DND-41 (cell line): ENCODE results near the gene ECPAS.

Experiments used
- ATAC-seq: fragments of 200-7000 bp; cut with Tn5 transposase; 3 replicates; pipeline ENCODE4 v1.9.1; 2021; ENCODE audit warnings: low read depth; ENCODE audit not compliant: insufficient read depth
- DNase-seq: peaks from one replicate; pipeline ENCODE4 v3.0.0-alpha.2; 2020
- H2AFZ ChIP-seq: 2 replicates; pipeline ENCODE4 v1.6.0; 2012; ENCODE audit warnings: low read depth, low read length
- H3K27ac ChIP-seq: 2 replicates; pipeline ENCODE4 v1.5.1; 2012; ENCODE audit warnings: low read length, inconsistent platforms
- H3K27me3 ChIP-seq: fragments of 200-600 bp; sonication (generic); 2 replicates; pipeline ENCODE4 v1.6.0; 2012; ENCODE audit warnings: low read length, mild to moderate bottlenecking, inconsistent platforms; ENCODE audit not compliant: insufficient read depth, poor library complexity
- H3K36me3 ChIP-seq: 2 replicates; pipeline ENCODE4 v1.5.1; 2012; ENCODE audit warnings: low read length, inconsistent platforms; ENCODE audit not compliant: insufficient read depth
- H3K4me1 ChIP-seq: 2 replicates; pipeline ENCODE4 v1.5.1; 2012; ENCODE audit warnings: mild to moderate bottlenecking, low read length; ENCODE audit not compliant: insufficient read depth
- H3K4me2 ChIP-seq: 2 replicates; pipeline ENCODE4 v1.6.0; 2012; ENCODE audit warnings: mild to moderate bottlenecking, moderate library complexity, low read length, inconsistent platforms; ENCODE audit not compliant: insufficient read depth
- H3K4me3 ChIP-seq, 2 experiments: fragments of 200-600 bp in 1 of 2; shearing (Covaris generic) in 1 of 2; 2 replicates each; pipeline ENCODE4 v1.5.1; 2012 to 2016; ENCODE audit warnings: inconsistent platforms in 2 of 2, low read length in 2 of 2, mild to moderate bottlenecking in 2 of 2, low read depth in 1 of 2, moderate library complexity in 1 of 2
- H3K79me2 ChIP-seq: 2 replicates; pipeline ENCODE4 v1.6.0; 2012; ENCODE audit warnings: low read length, inconsistent platforms; ENCODE audit not compliant: insufficient read depth
- H3K9ac ChIP-seq: 2 replicates; pipeline ENCODE4 v1.6.0; 2012; ENCODE audit warnings: low read depth, mild to moderate bottlenecking, inconsistent platforms, low read length, moderate library complexity
- H3K9me3 ChIP-seq: 2 replicates; pipeline ENCODE4 v1.5.1; 2012; ENCODE audit warnings: low read length, moderate library complexity, mild to moderate bottlenecking, inconsistent platforms; ENCODE audit not compliant: insufficient read depth, severe bottlenecking
- H4K20me1 ChIP-seq: 2 replicates; pipeline ENCODE4 v1.6.0; 2012; ENCODE audit warnings: low read length; ENCODE audit not compliant: insufficient read depth
- EZH2 ChIP-seq: IDR thresholded peaks from 3 replicates; pipeline ENCODE4 v1.6.1; 2012; ENCODE audit warnings: borderline replicate concordance, low read depth, mild to moderate bottlenecking, moderate library complexity, low read length, inconsistent platforms; ENCODE audit not compliant: severe bottlenecking
- TF ChIP-seq, protein P1 (sequence below): IDR thresholded peaks from 2 replicates; pipeline ENCODE4 v1.5.1; 2012; ENCODE audit warnings: borderline replicate concordance, low read length, moderate library complexity, mild to moderate bottlenecking; ENCODE audit not compliant: poor library complexity, severe bottlenecking; ENCODE audit errors: extremely low read depth

Gene ECPAS

DNA sequence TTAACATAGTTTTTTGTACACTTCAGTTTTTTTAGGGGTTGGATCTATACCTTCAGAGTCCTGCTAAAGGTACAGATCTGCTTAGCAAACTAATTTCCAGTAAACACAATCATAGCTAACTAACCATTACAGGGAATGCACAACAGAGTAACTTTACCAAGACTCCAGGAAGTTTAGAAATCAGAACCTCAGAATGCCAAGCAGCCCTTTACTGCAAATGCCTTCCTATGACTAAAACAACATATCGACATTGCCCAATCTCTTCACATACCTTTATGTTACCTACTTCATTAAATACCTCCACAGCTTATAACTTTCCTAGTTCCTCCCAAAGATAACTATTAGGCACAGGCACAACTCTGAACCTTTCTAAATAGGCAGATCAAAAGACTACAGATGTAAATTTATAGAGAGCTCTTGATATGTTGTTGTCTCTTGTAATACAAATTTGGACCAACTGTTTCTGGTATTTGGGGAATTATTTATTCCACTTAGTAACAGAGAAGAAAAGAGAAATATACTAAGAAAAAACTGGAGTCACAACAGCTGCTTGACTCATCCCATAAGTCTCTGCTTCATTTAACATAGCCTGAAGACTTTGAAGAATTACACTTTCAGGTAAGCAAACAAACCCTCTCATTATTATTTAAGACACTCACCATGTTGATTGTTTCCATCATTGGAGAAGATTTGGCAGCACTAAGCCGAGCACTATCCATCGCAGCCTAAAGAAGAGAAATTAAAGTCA is 108.2 kb downstream of the ECPAS start:
- TF ChIP-seq, protein P1, sequence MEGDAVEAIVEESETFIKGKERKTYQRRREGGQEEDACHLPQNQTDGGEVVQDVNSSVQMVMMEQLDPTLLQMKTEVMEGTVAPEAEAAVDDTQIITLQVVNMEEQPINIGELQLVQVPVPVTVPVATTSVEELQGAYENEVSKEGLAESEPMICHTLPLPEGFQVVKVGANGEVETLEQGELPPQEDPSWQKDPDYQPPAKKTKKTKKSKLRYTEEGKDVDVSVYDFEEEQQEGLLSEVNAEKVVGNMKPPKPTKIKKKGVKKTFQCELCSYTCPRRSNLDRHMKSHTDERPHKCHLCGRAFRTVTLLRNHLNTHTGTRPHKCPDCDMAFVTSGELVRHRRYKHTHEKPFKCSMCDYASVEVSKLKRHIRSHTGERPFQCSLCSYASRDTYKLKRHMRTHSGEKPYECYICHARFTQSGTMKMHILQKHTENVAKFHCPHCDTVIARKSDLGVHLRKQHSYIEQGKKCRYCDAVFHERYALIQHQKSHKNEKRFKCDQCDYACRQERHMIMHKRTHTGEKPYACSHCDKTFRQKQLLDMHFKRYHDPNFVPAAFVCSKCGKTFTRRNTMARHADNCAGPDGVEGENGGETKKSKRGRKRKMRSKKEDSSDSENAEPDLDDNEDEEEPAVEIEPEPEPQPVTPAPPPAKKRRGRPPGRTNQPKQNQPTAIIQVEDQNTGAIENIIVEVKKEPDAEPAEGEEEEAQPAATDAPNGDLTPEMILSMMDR = no peak
- TF ChIP-seq EZH2 = no peak
- H3K4me3 ChIP-seq = no peak overlapping the region
- no peak overlapping the region for H3K9ac ChIP-seq
- H3K36me3 ChIP-seq = no peaks in the 10 kb centered on the region
- no peaks in the 10 kb centered on the region for H3K9me3 ChIP-seq
- no peak overlapping the region for H3K27ac ChIP-seq
- DNase-seq (no peak), ATAC-seq (no peak)
- no peak overlapping the region for H2AFZ ChIP-seq
- H3K4me2 ChIP-seq = no peak overlapping the region
- H4K20me1 ChIP-seq = no peaks in the 10 kb centered on the region
- H3K79me2 ChIP-seq = no peaks in the 10 kb centered on the region
- no peaks in the 10 kb centered on the region for H3K27me3 ChIP-seq
- no peaks in the 10 kb centered on the region for H3K4me1 ChIP-seq

DNA sequence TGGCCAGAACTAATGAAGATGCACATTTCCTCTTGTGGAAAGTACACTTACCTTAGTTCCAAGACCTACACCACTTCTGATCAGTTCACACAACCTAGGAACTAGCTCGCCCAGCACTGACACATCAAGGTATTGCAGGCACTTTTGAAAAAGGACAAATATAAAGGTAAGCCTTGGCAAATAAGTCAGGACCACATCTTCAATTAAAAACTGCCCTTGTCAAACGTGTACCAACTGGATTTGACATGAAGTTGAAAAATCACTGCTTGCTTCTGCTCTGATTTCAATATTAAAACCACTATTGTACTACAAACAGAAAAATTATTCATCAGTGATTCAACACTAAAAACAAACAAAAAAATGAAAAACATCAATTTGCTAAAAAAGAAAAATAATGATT is 109.1 kb downstream of the ECPAS start:
- Histone ChIP-seq H4K20me1 (no peaks in the 10 kb centered on the region), H3K4me2 (no peak overlapping the region), H3K79me2 (no peaks in the 10 kb centered on the region), H3K27ac (no peak overlapping the region), H3K4me3 (no peak overlapping the region), H3K9me3 (no peaks in the 10 kb centered on the region), H2AFZ (no peak overlapping the region), H3K36me3 (no peaks in the 10 kb centered on the region), H3K27me3 (no peaks in the 10 kb centered on the region), H3K4me1 (no peaks in the 10 kb centered on the region), H3K9ac (no peak overlapping the region)
- ATAC-seq = no peak
- DNase-seq = no peak
- TF ChIP-seq, protein P1 = no peak
- TF ChIP-seq EZH2 = no peak

DNA sequence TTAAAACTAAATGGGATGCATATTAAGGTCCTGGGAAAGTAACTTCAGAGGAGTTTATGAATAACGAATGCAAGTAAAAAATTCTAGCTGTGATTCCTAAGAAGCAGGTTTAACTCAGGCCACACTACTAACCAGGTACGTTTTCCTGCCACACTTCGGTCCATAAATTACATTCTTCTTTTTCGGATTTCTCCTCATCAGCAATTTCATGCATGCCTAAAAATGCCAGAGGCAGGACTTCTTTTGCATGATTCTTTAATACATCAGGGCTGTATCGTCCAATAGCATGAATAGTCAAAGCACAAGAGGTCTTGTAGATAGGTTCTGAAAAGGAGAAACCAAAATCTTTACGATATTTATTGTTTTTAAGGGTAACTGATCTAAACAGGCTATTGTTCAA is 111.9 kb downstream of the ECPAS start:
- Histone ChIP-seq H3K79me2 (no peaks in the 10 kb centered on the region), H4K20me1 (no peaks in the 10 kb centered on the region), H3K4me1 (no peaks in the 10 kb centered on the region), H3K27me3 (no peaks in the 10 kb centered on the region), H3K27ac (no peak overlapping the region), H3K9me3 (no peaks in the 10 kb centered on the region), H3K9ac (no peak overlapping the region), H3K4me3 (no peak overlapping the region), H2AFZ (no peak overlapping the region), H3K36me3 (no peaks in the 10 kb centered on the region), H3K4me2 (no peak overlapping the region)
- TF ChIP-seq, protein P1 = no peak
- no peak for TF ChIP-seq EZH2
- DNase-seq = no peak
- no peak for ATAC-seq
